HepG2 (cell line): Measurements from ENCODE around the gene EPB41L1. TPM values are rescaled to one million over a fixed set of nuclear protein-coding genes. Genes with fewer than 3 reads are reported as not detected.

Source experiments
- ATF1 ChIP-seq: IDR thresholded peaks from 2 replicates; pipeline ENCODE4 v1.6.1; 2016; ENCODE audit warnings: mild to moderate bottlenecking, control low read depth
- GMEB1 ChIP-seq: sonication (generic); formaldehyde crosslinking; IDR thresholded peaks from 2 replicates; pipeline ENCODE4 v1.5.1; 2020; ENCODE audit warnings: missing genetic modification reagents, mild to moderate bottlenecking, borderline replicate concordance
- KLF13 ChIP-seq: sonication (generic); formaldehyde crosslinking; IDR thresholded peaks from 2 replicates; pipeline ENCODE4 v1.4.0; 2020; ENCODE audit warnings: mild to moderate bottlenecking, missing genetic modification reagents
- MED1 ChIP-seq: sonication (generic); formaldehyde crosslinking; IDR thresholded peaks from 2 replicates; pipeline ENCODE4 v1.4.0; 2020; ENCODE audit warnings: missing genetic modification reagents
- MTF2 ChIP-seq: sonication (generic); formaldehyde crosslinking; IDR thresholded peaks from 2 replicates; pipeline ENCODE4 v1.5.0; 2020; ENCODE audit warnings: missing genetic modification reagents, borderline replicate concordance
- NFATC3 ChIP-seq: sonication (generic); formaldehyde crosslinking; IDR thresholded peaks from 2 replicates; pipeline ENCODE4 v1.5.1; 2020; ENCODE audit warnings: mild to moderate bottlenecking, missing genetic modification reagents
- PAX8 ChIP-seq: sonication (generic); formaldehyde crosslinking; IDR thresholded peaks from 2 replicates; pipeline ENCODE4 v1.8.0; 2022; ENCODE audit warnings: mild to moderate bottlenecking, missing genetic modification reagents, borderline replicate concordance
- PBX3 ChIP-seq: sonication (generic); formaldehyde crosslinking; IDR thresholded peaks from 2 replicates; pipeline ENCODE4 v1.8.1; 2023; ENCODE audit warnings: missing genetic modification reagents, inconsistent platforms, borderline replicate concordance
- RBM39 ChIP-seq: fragments of 200-400 bp; formaldehyde crosslinking; IDR thresholded peaks from one replicate; pipeline ENCODE4 v1.6.1; 2018; ENCODE audit warnings: antibody characterized with exemption, mild to moderate bottlenecking, low read depth, low read length; ENCODE audit not compliant: poor library complexity, severe bottlenecking
- SMAD3 ChIP-seq: sonication (generic); formaldehyde crosslinking; IDR thresholded peaks from 2 replicates; pipeline ENCODE4 v1.4.0; 2020; ENCODE audit warnings: missing genetic modification reagents
- SRSF1 ChIP-seq: fragments of 200-400 bp; formaldehyde crosslinking; optimal IDR thresholded peaks from 2 replicates; pipeline ENCODE3; 2017; ENCODE audit warnings: mild to moderate bottlenecking, low read depth, low read length, moderate library complexity
- TBX3 ChIP-seq: fragments of 450-650 bp; IDR thresholded peaks from 2 replicates; pipeline ENCODE4 v1.6.1; 2017; ENCODE audit warnings: antibody characterized with exemption, mild to moderate bottlenecking, inconsistent platforms, borderline replicate concordance
- TMF1 ChIP-seq: sonication (generic); formaldehyde crosslinking; IDR thresholded peaks from 2 replicates; pipeline ENCODE4 v1.8.1; 2022; ENCODE audit warnings: low read depth, missing genetic modification reagents
- USF2 ChIP-seq, 2 experiments: sonication (generic) in 1 of 2; formaldehyde crosslinking in 1 of 2; IDR thresholded peaks; 2 replicates each; pipeline versions ENCODE4 v1.5.1 to v1.6.1; 2011 to 2020; ENCODE audit warnings: borderline replicate concordance in 1 of 2, low read depth in 1 of 2, low read length in 1 of 2, mild to moderate bottlenecking in 1 of 2, missing genetic modification reagents in 1 of 2, moderate library complexity in 1 of 2
- ZBTB1 ChIP-seq: sonication (generic); formaldehyde crosslinking; IDR thresholded peaks from 2 replicates; pipeline ENCODE4 v1.4.0; 2020; ENCODE audit warnings: missing genetic modification reagents, borderline replicate concordance
- ZNF747 ChIP-seq: sonication (generic); formaldehyde crosslinking; IDR thresholded peaks from 2 replicates; pipeline ENCODE4 v1.8.1; 2023; ENCODE audit warnings: missing genetic modification reagents, mild to moderate bottlenecking, borderline replicate concordance
- ZNF766 ChIP-seq: sonication (generic); formaldehyde crosslinking; IDR thresholded peaks from 2 replicates; pipeline ENCODE4 v1.5.0; 2020; ENCODE audit warnings: missing genetic modification reagents, borderline replicate concordance
- ZNF775 ChIP-seq: sonication (generic); formaldehyde crosslinking; IDR thresholded peaks from 2 replicates; pipeline ENCODE4 v1.4.0; 2020; ENCODE audit warnings: missing genetic modification reagents, mild to moderate bottlenecking, moderate library complexity, borderline replicate concordance
- ZNF777 ChIP-seq: sonication (generic); formaldehyde crosslinking; IDR thresholded peaks from 2 replicates; pipeline ENCODE4 v1.4.0; 2020; ENCODE audit warnings: missing genetic modification reagents
- ZNF781 ChIP-seq: sonication (generic); formaldehyde crosslinking; IDR thresholded peaks from 2 replicates; pipeline ENCODE4 v1.5.1; 2020; ENCODE audit warnings: borderline replicate concordance, mild to moderate bottlenecking, missing genetic modification reagents; ENCODE audit errors: not compliant biosample characterization
- polyA plus RNA-seq, 8 experiments: library from polyadenylated mRNA; depleted of rRNA in 3 of 8; stranded (reverse) in 7 of 8; unstranded in 1 of 8; fragments of >200 nt; fragmentation: Illumina TruSeq in 4 of 8; extraction: Trizol in 4 of 8; gene quantifications; 2 replicates each; pipeline versions ENCODE4 v1.2.1 to v1.2.3, GENCODE V29; 2011 to 2016; ENCODE audit warnings: low read depth in 4 of 8, missing spikeins in 1 of 8, mixed read lengths in 1 of 8; ENCODE audit not compliant: insufficient read depth in 1 of 8
- total RNA-seq, 5 experiments: library from RNA; depleted of rRNA; stranded (reverse); fragments of >200 nt; fragmentation: Illumina TruSeq; extraction: Trizol; gene quantifications; 2 replicates each; pipeline ENCODE4 v1.2.3, GENCODE V29; 2016; ENCODE audit warnings: low read depth in 1 of 5
- TF ChIP-seq, protein P1 (sequence below): sonication (generic); formaldehyde crosslinking; IDR thresholded peaks from 2 replicates; pipeline ENCODE4 v1.4.0; 2020; ENCODE audit warnings: mild to moderate bottlenecking, missing genetic modification reagents

EPB41L1 gene
- total and polyA plus RNA-seq, 2 of the 13 experiments (the other 11 are each of a cell fraction or from before 2014, with no cell fraction given) = 16.7 to 39.0 TPM

- no peak for TF ChIP-seq USF2 (IDR thresholded peaks at IDR 0.05; ENCODE audit: low read depth, low read length)
- TF ChIP-seq USF2 (CRISPR knock-in tag; IDR thresholded peaks at IDR 0.05; ENCODE audit: borderline replicate concordance) = no peak
- TF ChIP-seq TBX3 = no peak
- peak; percentile 49; the same call in 1 of the 2 replicates for TF ChIP-seq ZNF777
- TF ChIP-seq ZNF781 = peak; percentile 54
- no peak for TF ChIP-seq ZNF747
- TF ChIP-seq ZNF775 (CRISPR knock-in tag) = 0 out of 2 replicates have a peak, but pooled peaks have one; percentile 17
- TF ChIP-seq, protein P1, sequence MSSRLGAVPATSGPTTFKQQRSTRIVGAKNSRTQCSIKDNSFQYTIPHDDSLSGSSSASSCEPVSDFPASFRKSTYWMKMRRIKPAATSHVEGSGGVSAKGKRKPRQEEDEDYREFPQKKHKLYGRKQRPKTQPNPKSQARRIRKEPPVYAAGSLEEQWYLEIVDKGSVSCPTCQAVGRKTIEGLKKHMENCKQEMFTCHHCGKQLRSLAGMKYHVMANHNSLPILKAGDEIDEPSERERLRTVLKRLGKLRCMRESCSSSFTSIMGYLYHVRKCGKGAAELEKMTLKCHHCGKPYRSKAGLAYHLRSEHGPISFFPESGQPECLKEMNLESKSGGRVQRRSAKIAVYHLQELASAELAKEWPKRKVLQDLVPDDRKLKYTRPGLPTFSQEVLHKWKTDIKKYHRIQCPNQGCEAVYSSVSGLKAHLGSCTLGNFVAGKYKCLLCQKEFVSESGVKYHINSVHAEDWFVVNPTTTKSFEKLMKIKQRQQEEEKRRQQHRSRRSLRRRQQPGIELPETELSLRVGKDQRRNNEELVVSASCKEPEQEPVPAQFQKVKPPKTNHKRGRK (CRISPR knock-in tag) = peak; percentile 54; the same call in 1 of the 2 replicates
- no peak for TF ChIP-seq PAX8 (CRISPR knock-in tag)
- no peak for TF ChIP-seq ZBTB1 (CRISPR knock-in tag)
- no peak for TF ChIP-seq SMAD3
- no peak for TF ChIP-seq PBX3 (CRISPR knock-in tag)
- TF ChIP-seq RBM39 = no peak
- TF ChIP-seq ATF1 (CRISPR knock-in tag) = no peak
- TF ChIP-seq MED1 (CRISPR knock-in tag) = peak; percentile 51; the same call in 1 of the 2 replicates
- TF ChIP-seq ZNF766 (CRISPR knock-in tag) = no peak
- 0 out of 2 replicates have a peak, but pooled peaks have one; percentile 79 for TF ChIP-seq KLF13 (CRISPR knock-in tag)
- TF ChIP-seq GMEB1 (CRISPR knock-in tag) = no peak; the same call in 1 of the 2 replicates
- 0 out of 2 replicates have a peak, but pooled peaks have one; percentile 23 for TF ChIP-seq MTF2 (CRISPR knock-in tag)
- no peak for TF ChIP-seq NFATC3 (CRISPR knock-in tag)
- TF ChIP-seq TMF1 (CRISPR knock-in tag) = no peak
- no peak for TF ChIP-seq SRSF1
Measured at GRCh38 chr20:36153736-36154699, 522 bp upstream of the EPB41L1 start (continued).
